Erythroblast (primary cell): ENCODE measurements around the gene ELMO3.

ENCODE experiments used
- GATA1 ChIP-seq: IDR thresholded peaks from 2 replicates; pipeline ENCODE4 v1.6.1; 2011; ENCODE audit warnings: low read depth, mild to moderate bottlenecking, control low read depth, low read length, moderate library complexity
- POLR2A ChIP-seq: IDR thresholded peaks from 2 replicates; pipeline ENCODE4 v1.6.1; 2011; ENCODE audit warnings: mild to moderate bottlenecking, low read length

DNA sequence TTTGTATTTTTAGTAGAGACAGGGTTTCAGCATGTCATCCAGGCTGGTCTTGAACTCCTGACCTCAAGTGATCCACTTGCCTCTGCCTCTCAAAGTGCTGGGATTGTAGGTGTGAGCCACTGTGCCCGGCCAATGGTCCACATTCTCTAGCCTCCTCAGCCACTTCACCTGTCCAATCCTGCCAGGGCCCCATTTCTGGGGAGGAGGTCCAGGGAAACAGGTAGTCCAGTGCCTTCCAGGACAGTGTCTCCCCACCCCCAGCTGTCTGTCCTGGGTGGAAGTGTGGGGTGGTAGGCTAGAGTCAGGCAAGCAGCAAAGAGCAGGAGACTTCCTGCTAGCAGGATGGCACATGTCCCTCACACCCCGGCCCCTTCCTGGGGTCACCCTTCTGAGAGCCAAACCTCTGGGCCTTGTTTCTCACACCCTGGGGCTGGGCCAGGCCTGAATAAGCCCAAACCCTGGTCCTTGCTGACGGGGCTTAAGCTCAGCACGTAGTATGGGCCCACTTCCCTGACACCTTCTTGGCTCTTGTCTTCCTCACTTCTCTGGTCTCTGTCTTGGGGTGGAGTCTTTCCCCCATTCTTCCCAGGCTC, 43.3 kb downstream of the ELMO3 start:
- TF ChIP-seq POLR2A, result no peak
- TF ChIP-seq GATA1, result no peak
